Suppressor macrophage treated with lipopolysaccharide for 4 hours (primary cell): ENCODE results near the gene C11orf97.
"Not testable (repeated sequence)": the region's sequence is repeated elsewhere in the genome, so short reads cannot be mapped to it uniquely, and the experiment has no call there.

Experiments
- DNase-seq: peaks from one replicate; pipeline ENCODE4 v3.0.0-alpha.2; 2020

Gene C11orf97

DNA sequence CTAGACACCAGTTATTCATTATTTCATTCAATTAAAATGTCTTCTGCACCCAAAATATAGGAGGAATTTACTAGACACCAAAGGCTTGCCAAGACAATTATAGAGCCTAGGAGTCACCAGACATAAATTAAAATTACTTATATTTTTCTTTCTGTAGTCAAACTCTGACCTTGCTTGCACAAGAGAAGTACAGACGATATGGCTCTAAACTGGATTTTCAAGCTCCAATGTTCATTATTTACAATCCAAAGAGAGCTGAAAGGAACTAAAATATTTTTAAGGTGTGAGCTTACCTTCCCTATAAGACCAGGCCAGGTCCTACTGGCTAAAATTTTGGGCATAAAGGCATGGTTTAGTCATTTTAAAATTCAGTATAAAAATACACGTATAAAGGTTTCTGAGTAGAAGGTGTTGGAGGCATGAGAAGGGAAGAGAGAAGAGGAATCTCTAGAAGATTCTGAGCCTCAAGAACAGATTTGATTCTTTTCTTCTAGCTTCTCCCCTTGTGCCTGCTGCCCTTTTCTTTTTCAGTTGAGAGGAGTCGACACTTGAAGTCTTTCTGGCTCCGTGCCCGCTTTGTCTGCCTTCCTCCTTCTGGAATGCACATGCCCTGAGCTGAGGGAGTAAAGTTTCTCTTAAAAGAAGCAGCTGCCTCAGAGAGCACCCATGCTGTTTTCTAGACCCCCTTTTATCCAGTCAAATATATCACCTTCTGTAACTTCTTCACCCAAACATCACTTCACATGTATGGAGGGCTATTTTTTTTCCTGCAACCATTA is 13.5 kb downstream of the C11orf97 start:
- DNase-seq: peak; percentile 71

DNA sequence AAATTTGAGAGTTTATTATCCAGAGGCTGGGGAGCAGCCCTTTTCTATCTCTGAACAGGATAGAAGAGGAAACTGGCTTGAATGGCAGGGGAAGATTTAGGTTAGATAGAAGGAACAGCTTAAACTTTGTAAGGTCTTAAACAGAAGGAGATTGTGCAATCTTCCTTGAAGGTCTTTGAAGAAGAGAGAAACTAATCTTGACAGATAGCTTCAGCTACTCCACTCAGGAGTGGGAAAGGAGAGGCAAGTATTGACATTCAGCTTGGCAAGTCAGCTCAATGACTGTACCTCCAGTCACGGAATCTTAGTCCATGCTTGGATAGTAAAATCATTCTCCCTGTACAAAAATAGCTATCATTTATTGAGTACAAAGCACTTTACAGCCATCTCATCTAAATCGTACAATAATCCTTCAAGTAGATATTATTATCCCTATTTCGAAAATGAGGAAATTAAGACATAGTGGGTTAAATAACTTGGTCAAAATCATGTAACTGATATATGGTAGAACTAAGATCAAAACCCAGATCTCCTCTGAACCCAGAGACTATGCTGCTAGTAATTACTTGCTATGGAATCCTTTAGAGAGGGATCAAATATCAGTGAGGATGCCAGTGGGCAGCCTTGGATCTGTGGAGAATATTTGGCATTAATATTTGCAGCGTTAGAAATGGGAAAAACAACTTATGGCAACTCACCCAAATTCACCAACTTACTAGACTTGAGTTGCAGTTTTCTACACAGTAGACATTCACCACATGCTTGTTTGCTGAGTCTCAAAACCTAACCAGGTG is 14.6 kb downstream of the C11orf97 start:
- peak; percentile 31 for DNase-seq

DNA sequence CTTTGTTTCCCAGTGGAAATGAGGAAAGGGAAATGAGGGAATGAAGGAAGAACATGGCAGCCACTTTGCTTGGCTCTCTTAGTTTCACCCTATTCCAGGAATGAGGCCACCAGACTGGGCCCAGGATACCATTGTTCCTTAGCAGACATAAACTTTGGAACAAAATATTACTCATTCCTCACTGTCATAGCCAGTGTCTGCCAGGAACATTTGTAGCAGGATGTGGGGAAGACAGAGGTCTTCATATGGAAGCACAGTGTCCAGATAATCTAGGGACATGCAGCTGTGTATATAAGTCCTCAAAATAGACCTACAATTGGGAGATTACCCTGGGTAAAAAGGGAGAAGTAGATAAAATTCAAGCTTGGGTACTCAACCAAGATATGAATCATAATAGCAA is 16.3 kb downstream of the C11orf97 start:
- DNase-seq: no peak

DNA sequence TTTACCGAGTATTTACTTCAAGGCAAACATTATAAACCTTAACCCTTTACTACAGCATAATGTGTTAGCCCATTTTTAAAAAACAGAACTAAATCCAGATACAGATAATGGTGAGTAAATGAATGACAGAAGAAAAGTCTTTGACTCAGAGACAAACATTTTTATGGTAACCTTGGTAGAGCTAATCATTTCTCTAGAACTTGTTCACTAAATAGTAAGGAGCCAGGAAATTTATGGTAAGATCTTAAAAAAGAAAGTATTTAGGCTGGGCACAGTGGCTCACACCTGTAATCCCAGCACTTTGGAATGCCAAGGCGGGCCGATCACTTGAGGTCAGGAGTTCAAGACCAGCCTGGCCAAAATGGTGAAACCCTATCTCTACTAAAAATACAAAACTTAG is 19.9 kb downstream of the C11orf97 start:
- DNase-seq: no peak

DNA sequence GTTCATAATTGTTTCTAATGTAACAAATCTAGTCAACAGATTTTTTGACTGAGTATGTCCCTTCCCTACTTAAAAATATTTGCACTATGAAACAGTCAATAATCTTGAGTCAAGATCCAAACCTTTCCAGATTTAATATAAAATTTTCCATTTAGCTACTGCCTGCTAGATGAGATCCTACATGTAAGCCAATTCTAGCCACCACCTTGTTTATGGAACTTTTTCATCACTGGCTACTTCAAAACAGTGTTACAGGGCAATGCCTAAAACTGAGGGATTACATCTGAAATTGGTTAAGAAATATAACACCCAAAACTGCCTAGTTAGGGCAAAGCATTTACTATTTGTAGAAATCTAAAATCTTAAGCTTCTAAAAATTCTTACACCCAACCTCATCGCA is 20.9 kb downstream of the C11orf97 start:
- DNase-seq: no peak

DNA sequence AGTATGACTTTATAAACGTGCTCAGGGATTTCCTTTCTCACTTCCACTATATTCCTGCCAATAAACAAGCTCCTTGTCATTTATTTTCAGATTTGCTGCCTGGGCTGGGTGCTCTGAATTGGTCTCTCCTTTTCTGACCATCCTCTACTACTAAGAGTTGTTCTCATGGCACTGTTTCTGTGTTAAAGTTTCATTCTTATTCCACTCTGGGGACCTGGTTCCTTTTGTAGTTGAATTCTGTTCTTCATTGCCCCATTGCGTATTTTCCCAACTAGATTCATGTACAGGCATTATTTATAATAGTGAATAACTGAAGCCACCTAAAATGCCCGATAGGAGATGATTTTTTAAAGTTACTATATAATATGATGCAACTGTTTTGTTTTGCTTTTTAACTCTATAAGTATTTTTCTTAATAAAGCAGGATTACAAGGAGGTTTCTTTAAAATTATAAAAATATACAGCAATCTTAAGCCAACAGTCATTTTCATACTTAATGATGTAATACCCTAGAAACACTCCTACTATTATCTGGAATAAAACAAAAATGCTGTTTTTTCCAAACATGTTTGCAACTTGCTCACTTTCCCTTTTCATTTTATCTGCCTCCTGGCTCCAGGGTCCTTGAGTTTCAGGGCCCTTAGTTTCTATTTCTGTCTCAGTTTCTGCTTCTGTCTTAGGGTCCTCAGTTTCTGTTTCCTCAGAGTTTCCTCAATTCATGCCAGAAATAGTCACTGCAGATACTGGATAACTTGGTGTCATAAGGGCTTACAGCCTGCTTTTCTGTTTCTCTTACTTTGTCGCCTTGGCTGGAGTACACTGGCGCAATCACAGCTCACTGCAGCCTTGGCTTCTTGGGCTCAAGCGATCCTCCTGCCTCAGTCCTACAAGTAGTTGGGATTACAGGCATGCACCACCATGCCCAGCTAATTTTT is 21.7 kb downstream of the C11orf97 start:
- peak; percentile 92 for DNase-seq

DNA sequence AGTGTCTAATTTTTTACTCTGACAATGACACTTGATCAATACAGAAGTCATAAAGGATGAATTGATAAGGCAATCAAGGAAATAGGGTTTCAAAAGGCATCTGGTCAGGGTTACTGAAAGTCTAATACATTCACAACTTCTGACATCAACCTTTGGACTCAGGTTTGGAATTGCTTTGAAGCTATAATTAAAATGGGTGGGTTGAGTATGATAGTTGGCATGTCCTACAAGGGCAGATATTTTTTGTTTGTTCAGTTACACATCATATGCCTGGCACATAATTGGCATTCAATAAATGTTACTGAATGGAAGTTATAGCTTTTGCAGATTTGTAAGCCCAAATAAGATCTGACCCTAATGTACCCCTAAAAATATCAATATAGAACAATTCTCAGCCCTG is 24.1 kb downstream of the C11orf97 start:
- DNase-seq: no peak

DNA sequence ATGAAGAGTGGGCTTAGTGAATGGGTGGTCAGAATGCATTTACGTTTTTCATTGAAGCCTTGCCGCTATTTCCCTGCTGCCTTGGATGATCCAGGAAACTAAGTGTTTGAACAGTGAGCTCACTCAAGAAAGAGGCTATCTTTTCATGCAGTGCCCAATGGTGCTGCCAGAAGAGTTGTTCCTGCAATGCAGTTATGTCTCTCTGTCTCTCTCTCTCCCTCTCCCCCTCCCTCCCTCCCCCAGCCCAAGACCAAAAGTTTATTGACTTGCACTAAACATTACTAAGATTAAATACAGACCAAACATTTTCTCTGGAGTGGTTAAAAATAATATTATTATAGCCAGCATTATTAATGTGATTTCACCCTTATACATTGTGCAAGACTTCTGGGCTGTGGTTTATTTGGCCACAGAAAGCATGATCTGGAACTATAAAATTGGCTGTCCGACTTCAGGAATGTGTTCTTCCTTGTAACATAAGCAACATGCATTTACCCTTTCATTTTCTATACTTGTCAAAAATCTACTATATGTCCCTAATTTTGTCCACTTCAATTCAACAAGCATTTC is 24.9 kb downstream of the C11orf97 start:
- DNase-seq: peak; percentile 71

DNA sequence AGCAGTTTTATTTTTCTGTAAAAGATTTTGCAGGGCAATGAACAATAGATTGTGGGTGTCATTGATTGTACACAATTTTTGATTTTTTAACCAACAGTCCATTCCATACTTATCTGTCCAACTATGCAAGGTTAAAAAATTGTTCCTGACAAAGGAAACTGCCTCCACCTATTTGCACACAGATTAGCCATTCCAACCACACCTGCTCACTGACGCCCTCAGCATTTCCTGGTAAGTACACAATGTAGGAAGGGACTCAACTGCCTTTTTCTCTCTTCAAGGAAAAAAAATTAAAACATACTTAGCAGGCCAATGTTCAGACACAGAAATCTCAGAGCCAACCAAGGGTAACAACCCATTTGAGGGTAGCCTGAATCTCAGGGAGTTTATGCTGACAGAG is 27.2 kb downstream of the C11orf97 start:
- no peak for DNase-seq

DNA sequence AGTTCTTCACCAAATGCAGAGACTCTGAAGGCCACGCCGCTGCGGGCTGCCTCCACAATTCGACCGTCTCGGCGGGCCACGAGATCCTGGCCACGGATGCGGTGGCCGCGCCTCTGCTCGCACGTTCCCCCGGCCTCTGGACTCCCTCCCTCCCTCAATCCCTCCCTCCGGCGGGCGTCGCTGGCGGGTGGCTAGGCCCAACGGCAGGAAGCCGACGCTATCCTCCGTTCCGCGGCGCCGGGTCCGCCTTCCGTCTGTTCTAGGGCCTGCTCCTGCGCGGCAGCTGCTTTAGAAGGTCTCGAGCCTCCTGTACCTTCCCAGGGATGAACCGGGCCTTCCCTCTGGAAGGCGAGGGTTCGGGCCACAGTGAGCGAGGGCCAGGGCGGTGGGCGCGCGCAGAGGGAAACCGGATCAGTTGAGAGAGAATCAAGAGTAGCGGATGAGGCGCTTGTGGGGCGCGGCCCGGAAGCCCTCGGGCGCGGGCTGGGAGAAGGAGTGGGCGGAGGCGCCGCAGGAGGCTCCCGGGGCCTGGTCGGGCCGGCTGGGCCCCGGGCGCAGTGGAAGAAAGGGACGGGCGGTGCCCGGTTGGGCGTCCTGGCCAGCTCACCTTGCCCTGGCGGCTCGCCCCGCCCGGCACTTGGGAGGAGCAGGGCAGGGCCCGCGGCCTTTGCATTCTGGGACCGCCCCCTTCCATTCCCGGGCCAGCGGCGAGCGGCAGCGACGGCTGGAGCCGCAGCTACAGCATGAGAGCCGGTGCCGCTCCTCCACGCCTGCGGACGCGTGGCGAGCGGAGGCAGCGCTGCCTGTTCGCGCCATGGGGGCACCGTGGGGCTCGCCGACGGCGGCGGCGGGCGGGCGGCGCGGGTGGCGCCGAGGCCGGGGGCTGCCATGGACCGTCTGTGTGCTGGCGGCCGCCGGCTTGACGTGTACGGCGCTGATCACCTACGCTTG is 31.7 kb downstream of the C11orf97 start, which contains the start of gene FUT4:
Gene FUT4 (plus strand): TSS at position 227 of the 951 bp plus-strand sequence. CDS start 213 bp downstream, at position 440.
- DNase-seq: peak; percentile 92

DNA sequence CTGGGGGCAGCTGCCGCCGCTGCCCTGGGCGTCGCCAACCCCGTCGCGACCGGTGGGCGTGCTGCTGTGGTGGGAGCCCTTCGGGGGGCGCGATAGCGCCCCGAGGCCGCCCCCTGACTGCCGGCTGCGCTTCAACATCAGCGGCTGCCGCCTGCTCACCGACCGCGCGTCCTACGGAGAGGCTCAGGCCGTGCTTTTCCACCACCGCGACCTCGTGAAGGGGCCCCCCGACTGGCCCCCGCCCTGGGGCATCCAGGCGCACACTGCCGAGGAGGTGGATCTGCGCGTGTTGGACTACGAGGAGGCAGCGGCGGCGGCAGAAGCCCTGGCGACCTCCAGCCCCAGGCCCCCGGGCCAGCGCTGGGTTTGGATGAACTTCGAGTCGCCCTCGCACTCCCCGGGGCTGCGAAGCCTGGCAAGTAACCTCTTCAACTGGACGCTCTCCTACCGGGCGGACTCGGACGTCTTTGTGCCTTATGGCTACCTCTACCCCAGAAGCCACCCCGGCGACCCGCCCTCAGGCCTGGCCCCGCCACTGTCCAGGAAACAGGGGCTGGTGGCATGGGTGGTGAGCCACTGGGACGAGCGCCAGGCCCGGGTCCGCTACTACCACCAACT is 32.5 kb downstream of the C11orf97 start:
- peak; percentile 43 for DNase-seq

DNA sequence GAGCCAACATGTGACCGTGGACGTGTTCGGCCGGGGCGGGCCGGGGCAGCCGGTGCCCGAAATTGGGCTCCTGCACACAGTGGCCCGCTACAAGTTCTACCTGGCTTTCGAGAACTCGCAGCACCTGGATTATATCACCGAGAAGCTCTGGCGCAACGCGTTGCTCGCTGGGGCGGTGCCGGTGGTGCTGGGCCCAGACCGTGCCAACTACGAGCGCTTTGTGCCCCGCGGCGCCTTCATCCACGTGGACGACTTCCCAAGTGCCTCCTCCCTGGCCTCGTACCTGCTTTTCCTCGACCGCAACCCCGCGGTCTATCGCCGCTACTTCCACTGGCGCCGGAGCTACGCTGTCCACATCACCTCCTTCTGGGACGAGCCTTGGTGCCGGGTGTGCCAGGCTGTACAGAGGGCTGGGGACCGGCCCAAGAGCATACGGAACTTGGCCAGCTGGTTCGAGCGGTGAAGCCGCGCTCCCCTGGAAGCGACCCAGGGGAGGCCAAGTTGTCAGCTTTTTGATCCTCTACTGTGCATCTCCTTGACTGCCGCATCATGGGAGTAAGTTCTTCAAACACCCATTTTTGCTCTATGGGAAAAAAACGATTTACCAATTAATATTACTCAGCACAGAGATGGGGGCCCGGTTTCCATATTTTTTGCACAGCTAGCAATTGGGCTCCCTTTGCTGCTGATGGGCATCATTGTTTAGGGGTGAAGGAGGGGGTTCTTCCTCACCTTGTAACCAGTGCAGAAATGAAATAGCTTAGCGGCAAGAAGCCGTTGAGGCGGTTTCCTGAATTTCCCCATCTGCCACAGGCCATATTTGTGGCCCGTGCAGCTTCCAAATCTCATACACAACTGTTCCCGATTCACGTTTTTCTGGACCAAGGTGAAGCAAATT is 33.3 kb downstream of the C11orf97 start:
- no peak for DNase-seq

DNA sequence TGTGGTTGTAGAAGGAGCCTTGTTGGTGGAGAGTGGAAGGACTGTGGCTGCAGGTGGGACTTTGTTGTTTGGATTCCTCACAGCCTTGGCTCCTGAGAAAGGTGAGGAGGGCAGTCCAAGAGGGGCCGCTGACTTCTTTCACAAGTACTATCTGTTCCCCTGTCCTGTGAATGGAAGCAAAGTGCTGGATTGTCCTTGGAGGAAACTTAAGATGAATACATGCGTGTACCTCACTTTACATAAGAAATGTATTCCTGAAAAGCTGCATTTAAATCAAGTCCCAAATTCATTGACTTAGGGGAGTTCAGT is 33.9 kb downstream of the C11orf97 start:
- DNase-seq: no peak

DNA sequence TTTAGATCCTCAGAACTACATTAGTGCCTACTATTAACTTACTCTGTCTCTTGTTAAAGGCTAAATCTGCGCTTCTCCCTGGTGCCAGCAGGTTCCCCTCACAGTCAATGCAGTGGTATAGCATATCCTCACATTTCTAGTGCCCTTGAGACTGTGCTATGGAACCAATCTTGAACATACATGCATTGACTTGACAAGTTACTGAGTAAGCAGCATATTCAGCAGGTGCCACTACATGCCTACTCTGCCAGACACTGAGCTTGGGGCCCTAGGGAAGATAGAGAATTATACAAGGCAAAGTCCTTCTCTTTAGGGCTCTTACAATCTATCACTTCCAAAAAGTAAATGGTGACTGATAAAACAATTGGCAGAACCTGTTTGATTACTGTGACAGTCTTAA is 34.6 kb downstream of the C11orf97 start:
- no peak for DNase-seq

DNA sequence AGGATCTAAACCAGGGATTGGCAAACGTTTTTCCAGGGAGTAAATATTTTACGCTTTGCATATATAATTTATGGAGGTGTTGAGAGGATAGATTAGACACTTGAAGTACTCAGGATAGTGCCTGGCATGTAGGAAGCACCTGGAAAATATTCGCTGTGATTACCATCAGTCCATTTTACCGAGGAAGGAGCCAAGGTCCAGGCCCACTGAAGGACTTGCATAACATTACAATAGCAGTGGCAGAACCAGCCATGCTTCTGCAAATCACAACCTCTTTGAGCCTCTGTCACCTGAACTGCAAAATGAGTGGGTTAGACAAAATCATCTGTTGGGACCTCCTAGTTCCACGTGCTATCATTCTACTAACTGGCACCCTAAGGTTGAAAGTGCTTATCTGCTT is 36.9 kb downstream of the C11orf97 start:
- DNase-seq: no peak

DNA sequence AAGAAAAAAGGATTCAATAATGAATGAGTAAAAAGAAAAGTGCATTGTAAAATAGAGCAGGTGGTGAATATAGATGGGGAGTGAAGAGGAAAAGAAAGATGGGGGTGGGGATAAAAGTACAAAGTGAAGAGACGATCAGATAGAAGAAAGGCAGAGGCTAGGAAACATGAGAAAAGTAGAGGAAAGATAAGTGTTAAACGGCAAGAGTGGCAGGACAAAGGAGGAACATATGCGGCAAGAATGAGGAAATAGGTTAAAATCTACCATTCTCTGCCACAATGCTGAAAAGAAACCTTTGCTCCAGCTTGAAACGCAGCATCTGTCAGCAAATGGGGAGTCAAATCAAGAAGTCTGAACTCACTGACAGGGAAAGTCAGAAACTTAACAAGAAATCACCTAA is 38.3 kb downstream of the C11orf97 start:
- peak; percentile 36 for DNase-seq

DNA sequence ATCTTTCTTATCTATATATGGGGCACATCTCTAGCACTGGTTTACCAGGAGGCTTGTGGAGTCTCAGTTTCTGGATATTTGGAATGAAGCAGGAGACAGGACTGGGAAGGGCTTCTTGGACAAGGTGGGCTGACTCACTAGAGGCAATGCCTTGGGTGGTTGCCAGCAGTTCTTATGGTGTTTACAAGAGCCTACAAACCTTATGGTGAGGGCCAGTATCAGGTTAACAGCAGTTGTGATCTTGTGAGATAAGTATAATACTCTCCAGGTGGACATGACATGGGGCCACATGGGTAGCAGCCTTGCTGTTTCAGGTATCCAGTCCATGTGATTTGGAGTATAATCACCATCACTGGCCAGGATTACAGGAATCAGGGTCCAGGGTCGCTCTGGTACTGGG is 41.7 kb downstream of the C11orf97 start:
- DNase-seq: no peak

DNA sequence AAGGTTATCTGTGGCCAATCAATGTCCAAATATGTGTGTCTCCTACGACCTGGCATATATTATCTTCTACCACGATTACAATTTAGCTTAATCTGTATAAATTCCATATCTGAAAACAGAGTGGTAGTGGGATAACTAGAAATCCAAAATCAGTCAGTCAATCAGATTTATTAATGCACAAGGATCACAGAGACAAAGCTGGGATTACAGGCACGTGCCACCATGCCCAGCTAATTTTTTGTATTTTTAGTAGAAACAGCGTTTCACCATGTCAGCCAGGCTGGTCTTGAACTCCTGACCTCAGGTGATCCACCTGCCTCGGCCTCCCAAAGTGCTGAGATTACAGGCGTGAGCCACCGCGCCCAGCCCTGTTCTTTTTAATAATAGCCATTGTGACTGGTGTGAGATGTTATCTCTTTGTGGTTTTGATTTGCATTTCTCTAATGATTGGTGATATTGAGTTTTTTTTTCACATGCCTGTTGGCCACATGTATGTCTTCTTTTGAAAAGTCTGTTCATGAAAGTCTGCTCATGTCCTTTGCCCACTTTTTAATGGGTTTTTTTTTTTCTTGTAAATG is 43.6 kb downstream of the C11orf97 start:
- DNase-seq: not testable (repeated sequence)

DNA sequence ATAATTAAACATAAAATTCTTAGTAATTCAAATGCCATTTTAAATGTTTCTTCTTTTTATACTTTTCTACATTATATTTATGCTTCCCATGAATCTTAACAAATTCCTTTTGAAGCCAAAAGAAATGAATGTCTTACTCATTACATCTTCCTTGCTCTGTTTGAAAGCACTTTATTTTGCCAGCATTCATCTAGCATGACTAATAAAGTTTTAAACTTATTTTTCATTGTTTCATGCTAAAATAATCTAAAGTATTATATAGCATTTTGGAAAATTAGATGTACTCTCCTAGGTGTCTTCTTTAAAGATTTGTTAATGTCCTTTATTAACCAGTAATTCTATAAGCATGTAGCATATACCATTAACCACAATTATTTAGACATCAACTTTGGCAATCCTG is 45.2 kb downstream of the C11orf97 start:
- no peak for DNase-seq

DNA sequence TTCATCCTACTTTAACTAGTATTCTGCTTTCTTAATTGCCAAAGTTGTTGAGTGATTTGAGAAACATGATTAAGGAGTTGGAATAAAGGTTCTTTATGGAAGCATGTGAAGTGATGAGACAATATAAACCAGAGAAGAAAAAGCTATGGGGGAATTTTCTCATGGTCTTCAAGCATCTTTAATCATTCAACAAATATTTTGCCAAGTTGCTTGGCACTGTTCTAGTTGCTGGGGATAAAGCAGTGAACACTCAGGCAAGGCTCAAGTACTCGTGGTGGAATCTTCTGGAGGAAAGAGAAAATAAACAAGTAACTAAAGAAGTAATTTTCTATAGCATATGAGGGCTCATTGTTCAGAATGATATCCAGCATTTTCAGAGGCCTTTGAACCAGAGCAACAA is 45.7 kb downstream of the C11orf97 start:
- no peak for DNase-seq
